Activated CD8-positive, alpha-beta memory T cell treated with anti-CD3 and anti-CD28 coated beads, Interleukin-2, amount 50 U/mL, for 1 hour (primary cell): ENCODE data around the gene IL10.
A peak's percentile ranks its signal among the peaks of the same experiment; 100 is the strongest.
"Not testable (repeated sequence)": the region's sequence is repeated elsewhere in the genome, so short reads cannot be mapped to it uniquely, and the experiment has no call there.

Source experiments
- DNase-seq: peaks from one replicate; pipeline ENCODE4 v3.0.0-alpha.2; 2020; ENCODE audit errors: extremely low read depth

IL10 gene

DNA sequence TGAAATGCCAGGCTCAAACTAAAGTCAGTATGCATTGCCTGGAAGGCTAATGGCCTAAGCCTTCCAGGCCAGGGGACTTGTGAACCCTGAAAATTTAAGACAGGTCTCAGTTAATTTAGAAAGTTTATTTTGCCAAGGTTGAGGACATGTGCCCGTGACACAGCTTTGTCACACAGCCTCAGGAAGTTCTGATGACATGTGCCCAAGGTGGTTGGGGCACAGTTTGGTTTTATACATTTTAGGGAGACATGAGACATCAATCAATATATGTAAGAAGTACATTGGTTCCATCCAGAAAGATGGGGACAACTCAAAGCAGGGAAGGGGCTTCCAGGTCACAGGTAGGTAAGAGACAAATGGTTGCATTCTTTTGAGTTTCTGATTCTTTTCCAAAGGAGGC lies 6.5 kb downstream of the IL10 start:
- DNase-seq: not testable (repeated sequence)

DNA sequence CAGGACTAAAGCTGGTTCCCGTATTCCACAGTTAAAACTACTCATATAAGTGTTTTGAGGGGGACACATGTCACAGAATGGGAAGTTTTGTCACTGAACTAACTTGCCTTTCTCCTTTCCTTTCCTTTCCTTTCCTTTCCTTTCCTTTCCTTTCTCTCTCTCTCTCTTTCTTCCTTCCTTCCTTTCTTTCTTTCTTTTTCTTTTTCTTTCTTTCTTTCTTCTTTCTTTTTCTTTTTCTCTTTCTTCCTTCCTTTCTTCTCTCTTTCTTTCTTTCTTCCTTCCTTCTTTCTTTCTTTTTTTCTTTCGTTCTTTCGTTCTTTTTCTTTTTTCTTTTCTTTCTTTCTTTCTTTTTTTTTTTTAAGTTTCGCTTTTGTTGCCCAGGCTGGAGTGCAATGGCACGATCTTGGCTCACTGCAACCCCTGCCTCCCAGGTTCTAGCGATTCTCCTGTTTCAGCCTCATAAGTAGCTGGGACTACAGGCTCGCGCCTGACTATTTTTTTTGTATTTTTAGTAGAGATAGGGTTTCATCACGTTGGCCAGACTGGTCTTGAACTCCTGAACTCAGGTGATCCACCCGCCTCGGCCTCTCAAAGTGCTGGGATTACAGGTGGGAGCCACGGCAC lies 9.4 kb downstream of the IL10 start:
- DNase-seq: not testable (repeated sequence)

DNA sequence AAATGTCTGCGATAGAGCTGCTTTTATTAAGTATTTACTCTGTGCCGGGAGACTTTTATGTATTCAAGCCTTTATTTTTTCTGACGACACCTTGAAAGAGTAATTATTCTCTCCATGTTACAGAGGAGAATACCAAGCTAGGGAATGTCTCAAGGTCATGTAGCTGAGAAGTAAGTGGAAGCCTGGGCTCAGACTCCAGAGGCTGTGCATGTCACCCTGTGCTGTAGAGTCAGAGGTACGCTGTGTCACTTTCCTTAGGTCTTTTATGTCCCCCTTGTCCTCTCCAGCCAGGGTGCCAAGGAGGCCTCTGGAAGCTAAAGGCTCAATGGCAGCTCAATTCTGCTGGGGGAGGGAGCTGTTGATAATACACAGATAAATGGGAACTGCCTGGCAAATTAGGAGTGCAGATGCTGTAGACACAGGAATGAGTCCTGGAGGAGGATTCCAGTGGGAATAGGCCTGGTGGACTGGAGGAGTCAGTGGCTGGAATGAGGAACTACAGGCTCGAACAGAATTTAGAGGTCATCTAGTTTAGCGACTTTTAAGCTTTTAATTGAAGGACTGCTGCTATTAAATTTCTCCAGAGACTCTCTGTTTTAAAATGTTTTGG lies 11.0 kb downstream of the IL10 start:
- DNase-seq: no peak

DNA sequence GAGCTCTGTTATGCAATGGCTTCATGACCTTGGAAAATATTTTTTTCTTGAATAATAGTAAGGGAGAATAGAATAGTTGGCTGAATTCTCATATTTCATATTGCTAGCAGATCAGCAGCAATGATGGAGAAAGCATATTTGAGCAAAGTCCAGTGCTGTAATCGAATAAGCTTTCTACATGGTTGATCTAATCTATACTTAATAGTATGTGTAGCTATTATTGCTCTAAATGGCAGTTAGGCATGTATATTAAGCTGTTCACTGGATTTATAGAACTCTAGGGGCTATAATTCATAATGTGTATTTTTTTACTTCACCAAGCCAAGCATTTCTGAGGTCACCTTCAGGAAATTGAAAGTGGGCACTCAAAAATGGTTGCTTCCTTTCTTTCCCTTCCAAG lies 11.7 kb downstream of the IL10 start:
- no peak for DNase-seq

DNA sequence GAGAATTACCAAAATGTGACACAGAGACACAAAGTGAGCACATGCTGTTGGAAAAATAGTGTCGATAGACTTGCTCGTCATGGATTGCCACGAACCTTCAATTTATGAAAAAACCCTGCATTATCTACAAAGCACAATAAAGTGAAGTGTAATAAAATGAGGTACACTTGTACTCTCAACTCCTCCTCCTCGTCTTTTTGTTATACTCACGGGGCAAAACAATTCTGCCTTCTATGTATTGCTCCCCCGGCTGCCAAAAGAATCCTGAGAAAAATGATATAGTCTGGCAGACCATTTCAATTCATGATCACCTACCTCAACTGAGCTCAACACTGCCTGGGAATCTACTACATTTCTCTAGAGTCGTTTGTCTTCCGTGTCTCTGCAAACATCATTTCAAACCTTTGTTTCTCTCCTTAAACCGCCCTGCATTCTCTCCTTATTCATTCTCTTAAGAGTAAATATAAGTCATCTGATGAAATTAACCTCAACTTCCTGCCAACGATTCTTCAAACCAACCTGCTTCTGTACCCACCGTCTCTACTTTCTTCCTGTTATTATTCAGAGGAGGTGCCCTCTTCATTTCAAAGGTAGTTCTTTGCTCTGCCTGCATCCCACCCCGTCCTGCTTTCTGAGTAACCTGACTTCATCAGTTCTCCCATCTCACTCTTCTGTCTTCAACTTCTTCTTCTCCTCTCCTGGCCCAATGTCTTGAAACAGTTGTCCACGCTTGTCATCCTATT lies 14.6 kb downstream of the IL10 start:
- no peak for DNase-seq

DNA sequence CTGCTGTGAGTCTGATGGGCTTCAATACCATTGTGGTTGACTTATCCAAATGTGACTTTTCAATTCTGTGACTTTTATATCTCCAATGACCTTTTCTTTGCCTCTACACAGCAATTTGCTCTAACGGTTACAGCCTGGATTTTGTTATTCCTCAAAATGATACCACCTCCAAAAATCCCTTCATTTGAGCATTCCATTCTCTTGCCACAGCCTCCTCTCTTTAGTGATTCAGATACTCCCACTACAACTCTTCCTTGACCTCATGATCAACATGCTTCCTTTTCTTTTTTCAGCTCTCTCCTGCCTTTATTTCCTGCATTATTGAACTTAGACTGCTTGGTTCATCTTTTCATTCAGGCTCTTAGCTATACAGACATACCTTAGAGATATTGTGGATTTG lies 18.3 kb downstream of the IL10 start:
- no peak for DNase-seq

DNA sequence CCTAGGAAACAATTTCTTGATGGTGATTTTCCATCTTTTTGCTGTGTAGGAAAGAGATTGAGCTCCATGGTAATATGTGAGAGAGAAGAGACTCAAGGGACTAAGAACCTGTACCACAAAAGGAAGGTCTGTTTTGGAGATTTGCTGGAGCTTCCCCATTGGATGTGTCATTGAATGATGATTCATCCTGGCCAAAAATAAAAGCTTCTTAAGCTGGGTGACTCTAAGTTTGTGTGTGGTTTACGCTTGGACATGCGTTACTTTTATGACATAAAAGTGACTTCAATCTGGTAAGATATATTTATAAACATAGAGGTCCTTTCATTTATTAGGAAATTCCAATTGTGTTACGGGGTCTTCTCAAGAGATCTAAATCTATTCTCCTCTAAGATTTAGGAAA lies 19.2 kb downstream of the IL10 start:
- no peak for DNase-seq

DNA sequence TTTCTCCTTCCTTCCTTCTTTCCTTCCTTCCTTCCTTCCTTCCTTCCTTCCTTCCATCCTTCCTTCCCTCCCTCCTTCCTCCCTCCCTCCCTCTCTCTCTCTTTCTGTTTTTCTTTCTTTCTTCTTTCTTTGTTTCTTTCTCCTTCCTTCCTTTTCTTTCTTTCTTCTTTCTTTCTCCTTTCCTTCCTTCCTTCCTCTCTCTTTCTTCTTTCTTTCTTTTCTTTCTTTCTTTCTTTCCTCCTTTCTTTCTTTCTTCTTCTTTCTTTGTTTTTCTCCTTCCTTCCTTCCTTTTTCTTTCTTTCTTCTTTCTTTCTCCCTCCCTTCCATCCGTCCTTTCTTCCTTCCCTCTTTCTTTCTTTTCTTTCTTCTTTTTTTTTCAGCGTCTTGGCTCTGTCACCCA lies 19.8 kb downstream of the IL10 start:
- DNase-seq: no peak

DNA sequence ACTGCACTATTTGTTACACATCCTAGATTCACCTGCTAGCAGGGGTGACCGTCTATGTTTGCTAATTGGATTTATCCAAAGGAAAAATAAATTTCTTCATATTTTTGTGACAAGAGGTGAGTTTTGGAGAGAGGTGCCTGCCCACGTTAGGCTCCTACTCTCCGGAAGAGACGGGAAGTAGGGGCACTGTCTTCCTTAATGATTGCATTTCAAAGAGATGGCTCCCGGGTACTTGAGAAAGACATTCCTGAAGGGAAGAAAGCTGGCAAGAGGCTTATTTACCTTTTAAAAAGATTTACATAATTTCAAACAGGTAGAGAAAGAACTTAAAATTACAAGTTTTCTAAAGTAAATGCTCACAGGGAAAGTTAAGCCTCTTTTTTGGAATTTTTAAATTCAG lies 20.4 kb downstream of the IL10 start:
- no peak for DNase-seq

DNA sequence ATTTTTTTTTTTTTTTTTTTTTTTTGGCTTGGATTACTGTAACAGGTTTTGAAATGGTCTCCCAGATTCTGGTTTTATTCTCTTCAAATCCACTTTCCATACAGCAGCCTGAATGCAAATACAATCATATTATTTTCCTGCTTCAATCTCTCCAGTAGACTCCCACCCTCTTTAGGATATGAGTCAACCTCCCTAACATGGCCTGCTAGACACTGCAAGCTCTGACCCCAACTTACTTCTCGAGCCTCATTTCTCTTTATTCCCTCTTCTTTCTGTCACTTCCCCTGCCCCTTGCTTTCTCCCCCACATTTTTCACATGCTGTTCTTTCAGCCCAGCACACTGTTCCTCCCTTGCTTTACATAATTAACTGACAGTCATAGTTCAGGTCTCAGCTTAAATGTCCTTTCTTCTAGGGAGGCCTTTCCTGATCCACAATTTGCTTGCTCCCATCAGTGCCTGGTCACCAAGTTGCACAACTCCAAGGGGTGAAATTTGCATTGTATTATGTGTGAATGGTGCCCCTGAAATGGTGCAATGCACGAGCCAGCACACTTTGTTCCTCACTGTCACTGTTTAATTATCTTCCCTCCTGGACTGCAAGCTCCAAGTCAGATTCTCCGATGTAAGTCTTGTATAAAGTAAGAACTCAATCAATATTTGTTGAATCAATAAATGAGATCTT lies 23.8 kb downstream of the IL10 start:
- no peak for DNase-seq

DNA sequence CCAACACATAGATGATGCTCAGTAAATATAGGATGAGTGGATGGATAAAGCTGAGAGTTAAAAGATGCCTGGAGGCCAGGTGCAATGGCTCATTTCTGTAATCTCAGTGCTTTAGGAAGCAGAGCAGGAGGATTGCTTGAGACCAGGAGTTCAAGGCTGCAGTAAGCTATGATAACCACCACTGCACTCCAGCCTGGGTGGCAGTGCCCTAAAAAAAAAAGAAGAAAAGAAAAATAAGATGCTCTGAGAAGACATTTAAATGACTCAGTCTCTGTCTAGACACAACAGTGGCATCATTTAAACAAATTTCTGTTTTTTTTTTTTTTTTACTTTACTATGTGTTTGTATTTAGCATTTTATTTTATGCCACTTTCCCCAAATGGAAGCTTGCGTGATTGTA lies 27.0 kb downstream of the IL10 start:
- no peak for DNase-seq

DNA sequence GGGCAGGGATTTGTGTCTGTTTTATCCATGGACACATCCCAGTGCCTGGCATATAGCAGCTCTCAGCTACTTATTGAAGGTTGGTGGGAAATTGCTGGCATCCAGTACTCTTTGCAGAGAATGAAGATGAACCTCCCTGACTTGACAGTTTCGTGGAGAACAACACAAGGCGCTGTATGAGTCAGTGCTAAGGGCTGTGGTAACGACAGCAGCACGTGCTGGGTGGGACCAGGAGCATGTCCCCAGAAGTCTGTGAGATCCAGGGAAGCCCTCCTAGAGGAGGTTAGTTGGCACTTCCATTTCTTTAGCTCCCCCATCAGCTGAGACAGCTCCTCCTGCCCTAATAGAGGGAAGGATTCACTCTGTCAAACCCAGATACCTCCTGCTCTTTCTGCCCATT lies 27.6 kb downstream of the IL10 start:
- no peak for DNase-seq

DNA sequence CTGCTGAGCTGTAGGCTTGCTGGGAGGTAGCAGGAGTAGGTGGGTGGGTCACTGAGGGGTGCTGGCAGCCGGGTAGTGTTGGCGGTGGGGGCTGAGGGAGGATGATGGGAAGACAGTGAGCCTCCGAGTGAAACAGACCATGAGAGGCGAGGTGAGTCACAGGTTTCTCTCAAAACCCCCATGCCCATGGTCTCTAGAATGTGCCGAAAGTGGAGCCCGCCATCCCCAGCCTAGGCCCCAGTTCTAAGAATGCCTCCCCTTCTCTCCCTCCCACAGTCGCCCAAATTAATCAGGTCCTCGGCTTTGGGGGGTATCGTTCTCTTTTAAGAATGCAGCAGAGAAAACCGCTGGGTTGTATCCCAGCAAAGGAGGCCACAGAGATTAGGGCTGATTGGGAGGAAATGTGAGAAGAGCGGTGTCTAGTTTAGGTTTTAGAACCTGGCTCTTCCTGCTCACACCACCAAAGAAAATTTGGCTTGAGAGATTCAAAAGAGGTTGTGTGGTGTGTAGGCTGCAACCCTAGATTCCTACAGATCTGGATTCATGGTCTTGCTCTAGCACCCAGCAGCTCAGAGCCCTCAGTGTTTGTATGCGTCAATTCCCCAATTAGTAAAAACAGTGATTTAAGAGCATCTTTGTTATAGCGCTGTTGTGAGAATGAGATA lies 29.4 kb downstream of the IL10 start:
- no peak for DNase-seq

DNA sequence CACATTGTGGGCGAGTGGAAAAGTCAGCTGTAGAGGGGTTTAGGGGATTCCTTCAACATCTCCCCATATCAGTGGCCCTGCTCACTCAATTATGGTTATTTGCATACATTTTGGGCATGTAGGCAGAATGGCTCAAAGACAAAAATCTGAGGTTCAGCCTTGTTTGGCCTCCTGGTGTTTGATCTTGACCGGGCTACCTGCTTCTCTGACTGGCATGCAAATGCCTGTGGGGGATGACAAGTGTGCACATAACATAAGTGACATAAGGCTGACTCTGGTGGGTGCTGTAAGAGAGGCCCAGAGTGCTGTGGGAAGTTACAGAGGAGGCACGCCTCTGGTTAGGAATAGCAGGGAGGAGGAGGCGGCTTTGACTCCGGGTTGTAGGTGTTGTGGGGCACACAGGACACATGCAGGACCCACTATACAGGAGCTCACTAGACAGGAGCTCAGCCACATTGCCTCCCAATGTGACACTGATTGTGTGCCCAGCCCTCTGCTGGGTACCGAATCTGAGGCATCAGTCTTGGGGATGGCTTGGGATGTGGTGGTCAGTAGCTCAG lies 31.1 kb downstream of the IL10 start:
- no peak for DNase-seq

DNA sequence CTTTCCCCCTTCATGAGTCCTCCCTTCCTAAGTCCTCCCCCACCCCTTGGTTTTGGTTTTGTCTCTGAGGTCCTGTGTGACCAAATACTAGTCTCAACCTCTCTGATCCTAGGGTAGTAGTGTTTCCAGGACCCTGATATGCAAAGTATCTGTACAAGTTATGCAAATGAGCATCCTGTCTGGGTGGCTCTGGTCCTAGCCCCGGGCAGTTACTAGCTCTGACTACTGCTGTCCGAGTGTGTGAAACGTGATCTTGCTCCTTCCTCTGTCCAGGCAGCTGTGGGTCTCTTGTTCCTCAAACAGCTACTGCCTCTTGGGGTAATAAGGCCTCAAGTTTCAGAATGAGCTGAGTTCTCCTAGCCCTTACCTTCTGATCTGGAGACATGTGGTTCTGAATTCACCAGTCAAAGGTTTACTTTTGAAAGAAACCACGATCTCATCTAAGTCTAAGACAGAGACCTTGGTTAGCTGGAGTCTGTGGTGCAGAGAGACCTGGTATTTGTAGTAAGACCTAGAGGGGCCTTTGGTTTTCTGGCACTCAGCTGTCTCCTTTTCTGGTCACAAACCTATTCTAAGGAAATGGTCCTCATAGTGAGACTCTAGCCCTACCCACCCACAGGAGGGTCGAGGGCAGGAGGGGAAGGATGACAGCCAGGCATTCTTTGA lies 32.8 kb downstream of the IL10 start:
- DNase-seq: no peak

DNA sequence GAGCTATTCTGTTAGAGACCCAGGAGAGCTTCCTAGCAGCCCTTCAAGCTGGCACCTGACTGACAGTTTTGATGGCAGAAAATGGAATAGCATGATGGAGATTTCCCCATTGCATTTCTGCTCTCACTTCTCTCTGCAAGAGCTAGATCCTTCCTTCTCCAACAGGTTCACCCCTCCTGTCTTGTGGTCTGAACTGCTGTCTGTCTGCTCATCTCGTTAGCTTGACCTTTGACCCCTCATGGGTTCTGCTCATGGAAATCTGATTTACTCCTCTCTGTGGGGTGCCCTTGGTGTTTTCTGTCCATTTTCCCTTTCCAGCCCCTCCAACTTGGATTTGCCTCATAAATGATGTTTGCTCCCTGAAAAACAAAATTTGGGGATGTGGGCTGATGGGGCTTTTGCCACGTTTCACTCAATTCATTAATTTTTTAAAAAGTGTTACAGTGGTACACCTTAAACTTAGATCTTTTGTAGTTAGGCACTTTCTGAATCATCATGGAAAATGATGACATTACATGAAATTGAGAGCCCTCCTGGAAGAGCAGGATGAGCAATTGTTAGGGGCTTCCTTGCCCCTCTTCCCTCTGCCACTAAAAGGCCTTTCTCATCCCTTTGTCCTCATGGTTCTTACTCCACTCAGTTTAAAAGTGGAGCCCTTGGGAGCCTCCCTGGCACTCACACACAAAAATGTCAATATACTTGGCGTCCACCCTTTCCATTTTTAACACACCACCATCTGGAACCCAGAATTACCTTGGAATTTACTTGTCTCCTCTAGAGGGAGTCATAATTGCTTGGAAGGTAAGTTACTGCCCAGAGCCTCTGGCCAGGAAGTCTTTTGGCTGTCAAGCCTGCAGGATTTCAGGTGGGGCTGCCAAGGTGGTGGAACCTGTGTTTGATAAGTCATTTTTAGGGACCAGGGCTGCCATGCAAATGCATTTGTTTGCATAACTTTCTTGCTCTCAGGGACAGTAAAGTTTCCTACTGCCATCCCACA lies 33.6 kb downstream of the IL10 start:
- no peak for DNase-seq

DNA sequence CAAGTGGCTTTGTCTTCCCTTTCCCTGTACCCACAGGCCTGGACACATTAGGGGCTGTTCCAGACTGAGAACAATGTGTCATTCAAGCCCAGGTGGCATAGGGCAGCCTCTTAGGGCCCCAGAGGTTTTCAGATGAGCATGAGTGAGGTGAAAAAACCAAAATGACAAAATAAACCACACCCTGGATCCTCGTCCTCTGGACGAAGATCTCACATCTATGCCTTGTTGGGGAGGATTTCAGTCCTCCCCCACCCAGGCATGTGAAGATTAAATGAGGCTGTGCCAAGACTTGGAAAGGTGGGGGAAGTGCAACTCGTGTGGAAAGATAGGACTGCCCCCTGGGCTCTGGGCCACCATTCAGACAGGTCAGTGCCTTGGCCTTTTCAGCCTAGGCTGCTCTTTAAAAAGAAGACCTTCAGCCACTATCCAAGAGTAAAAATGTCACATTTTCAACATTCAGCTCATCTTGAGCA lies 34.5 kb downstream of the IL10 start:
- DNase-seq: no peak

DNA sequence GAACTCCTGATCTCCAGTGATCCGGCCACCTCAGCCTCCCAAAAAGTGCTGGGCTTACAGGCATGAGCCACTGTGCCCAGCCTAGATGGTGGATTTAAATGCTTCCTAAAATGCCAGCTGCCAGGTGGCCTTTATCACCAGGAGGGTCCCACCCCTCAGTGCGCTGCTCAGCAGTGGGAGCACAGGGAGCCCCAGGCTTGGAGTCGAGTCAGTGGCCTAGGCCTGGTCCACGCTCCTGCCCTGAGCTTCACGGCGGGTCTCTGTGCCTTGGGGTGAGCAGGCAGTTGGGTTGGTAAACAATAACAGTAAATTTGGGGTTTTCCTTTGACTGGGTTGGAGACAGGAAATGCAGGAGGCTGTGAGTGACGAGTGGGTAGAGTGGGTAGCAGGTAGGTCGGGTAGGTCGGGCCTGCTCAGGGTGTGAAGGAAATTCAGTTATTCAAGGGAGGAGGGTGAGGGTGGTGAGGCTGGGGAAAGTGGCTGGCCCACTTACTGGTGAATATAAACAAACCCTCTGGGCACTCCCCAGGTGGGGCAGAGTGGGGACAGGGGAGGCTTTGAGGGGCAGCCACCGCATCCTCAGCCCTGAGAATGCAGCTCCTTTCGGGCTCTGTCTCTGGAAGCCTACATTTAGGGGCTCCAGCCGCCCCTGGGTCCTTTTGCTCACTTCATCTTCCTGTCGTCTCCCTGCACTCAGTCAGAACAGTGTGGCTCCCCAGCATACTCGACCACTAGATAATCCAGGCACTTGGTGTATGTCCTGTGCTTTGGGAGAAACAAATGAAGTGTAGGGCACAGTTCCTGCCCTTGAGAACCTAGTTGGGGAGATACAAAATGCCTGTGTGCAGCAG lies 35.2 kb downstream of the IL10 start:
- DNase-seq: peak; percentile 53

DNA sequence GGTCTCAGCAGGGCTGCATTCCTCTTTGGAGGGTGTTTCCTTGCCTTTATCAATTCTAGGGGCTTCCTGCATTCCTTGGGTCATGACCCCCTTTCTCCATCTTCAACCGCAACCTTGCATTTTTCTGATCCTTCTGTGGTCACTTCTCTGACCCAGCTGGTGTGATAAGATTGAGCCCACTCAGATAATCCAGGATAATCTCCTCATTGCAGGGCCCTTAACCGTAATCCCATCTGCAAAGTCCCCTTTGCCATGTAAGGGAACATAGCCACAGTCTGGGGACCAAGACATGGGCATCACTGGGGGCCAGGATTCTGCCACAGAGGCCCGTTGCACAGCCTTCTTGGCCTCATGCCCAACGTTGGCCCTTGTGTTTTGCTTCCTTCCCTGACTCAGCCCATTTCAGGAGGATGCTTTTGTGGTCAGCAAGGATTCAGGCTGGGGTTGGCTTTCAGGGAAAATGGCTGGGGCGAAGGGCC lies 36.7 kb downstream of the IL10 start:
- DNase-seq: no peak
